HEK293 (cell line): ENCODE results near the gene MSRB1.

ENCODE experiments used
- CTCF ChIA-PET: fragments of 350-600 bp; formaldehyde crosslinking; extraction: SDS; loops from one replicate; lab custom pipeline; 2021; ENCODE audit warnings: antibody characterized with exemption; lab: Yijun Ruan, JAX
- POLR2A ChIA-PET: fragments of 300-600 bp; formaldehyde crosslinking; extraction: SDS; loops from one replicate; lab custom pipeline; 2020; ENCODE audit warnings: antibody characterized with exemption, inconsistent platforms; lab: Yijun Ruan, JAX
- H3K27ac ChIP-seq: fragments of 200-500 bp; sonication (Bioruptor generic); 2 replicates; pipeline ENCODE4 v1.5.1; 2014; ENCODE audit warnings: low read depth, low read length, control low read depth, inconsistent platforms; ENCODE audit errors: extremely low read depth
- H3K36me3 ChIP-seq, 2 experiments: fragments of 200-500 bp in 1 of 2; sonication (Bioruptor generic) in 1 of 2; 1 replicate in 1 of 2; 2 replicates in 1 of 2; pipeline ENCODE4 v1.5.1; 2014 to 2017; ENCODE audit warnings: inconsistent platforms in 2 of 2, low read length in 2 of 2; ENCODE audit not compliant: control insufficient read depth in 2 of 2, insufficient read depth in 1 of 2
- H3K4me1 ChIP-seq: fragments of 200-500 bp; sonication (Bioruptor generic); 2 replicates; pipeline ENCODE4 v1.5.1; 2014; ENCODE audit warnings: mild to moderate bottlenecking, low read length, inconsistent platforms; ENCODE audit not compliant: control insufficient read depth, insufficient read depth
- H3K4me3 ChIP-seq: 2 replicates; pipeline ENCODE4 v1.5.1; 2011; ENCODE audit warnings: low read depth, mild to moderate bottlenecking, control low read depth, low read length, moderate library complexity
- H3K9me3 ChIP-seq: fragments of 200-500 bp; sonication (Bioruptor generic); 2 replicates; pipeline ENCODE4 v1.5.1; 2014; ENCODE audit warnings: low read depth, low read length, inconsistent platforms; ENCODE audit not compliant: control insufficient read depth, insufficient read depth
- EGR2 ChIP-seq: fragments of 450-650 bp; formaldehyde crosslinking; IDR thresholded peaks from 2 replicates; pipeline ENCODE4 v1.5.1; 2016; ENCODE audit warnings: low read depth, missing biosample characterization, missing genetic modification characterization
- KLF1 ChIP-seq: fragments of 450-650 bp; formaldehyde crosslinking; IDR thresholded peaks from 2 replicates; pipeline ENCODE4 v1.5.1; 2016; ENCODE audit warnings: missing biosample characterization, missing genetic modification characterization
- KLF8 ChIP-seq: fragments of 450-650 bp; formaldehyde crosslinking; IDR thresholded peaks from 2 replicates; pipeline ENCODE4 v1.5.1; 2016; ENCODE audit warnings: missing biosample characterization, missing genetic modification characterization
- MEIS1 ChIP-seq: sonication (generic); formaldehyde crosslinking; IDR thresholded peaks from 2 replicates; pipeline ENCODE4 v1.8.1; 2022; ENCODE audit warnings: missing genetic modification reagents, mild to moderate bottlenecking, borderline replicate concordance
- REST ChIP-seq: fragments of 450-650 bp; formaldehyde crosslinking; IDR thresholded peaks from 2 replicates; pipeline ENCODE4 v1.5.1; 2016; ENCODE audit warnings: missing biosample characterization, missing genetic modification characterization
- SP2 ChIP-seq: fragments of 450-650 bp; formaldehyde crosslinking; IDR thresholded peaks from 2 replicates; pipeline ENCODE4 v1.5.1; 2016; ENCODE audit warnings: missing biosample characterization, missing genetic modification characterization
- SP7 ChIP-seq: fragments of 450-650 bp; formaldehyde crosslinking; IDR thresholded peaks from 2 replicates; pipeline ENCODE4 v1.5.1; 2016; ENCODE audit warnings: missing biosample characterization, missing genetic modification characterization
- ZBTB26 ChIP-seq: fragments of 450-650 bp; formaldehyde crosslinking; optimal IDR thresholded peaks from 2 replicates; pipeline ENCODE3; 2016; ENCODE audit warnings: missing biosample characterization, mild to moderate bottlenecking, missing genetic modification characterization
- ZBTB8A ChIP-seq: fragments of 450-650 bp; formaldehyde crosslinking; IDR thresholded peaks from 2 replicates; pipeline ENCODE4 v1.5.1; 2016; ENCODE audit warnings: missing biosample characterization, missing genetic modification characterization
- ZIC2 ChIP-seq: fragments of 450-650 bp; formaldehyde crosslinking; IDR thresholded peaks from 2 replicates; pipeline ENCODE4 v1.5.1; 2016; ENCODE audit warnings: missing biosample characterization, missing genetic modification characterization
- ZNF112 ChIP-seq: fragments of 450-650 bp; formaldehyde crosslinking; IDR thresholded peaks from 2 replicates; pipeline ENCODE4 v1.5.0; 2017; ENCODE audit warnings: missing biosample characterization, missing genetic modification characterization
- ZNF2 ChIP-seq: fragments of 450-650 bp; formaldehyde crosslinking; IDR thresholded peaks from 2 replicates; pipeline ENCODE4 v1.5.1; 2016; ENCODE audit warnings: missing biosample characterization, missing genetic modification characterization
- ZNF26 ChIP-seq: fragments of 450-650 bp; formaldehyde crosslinking; IDR thresholded peaks from 2 replicates; pipeline ENCODE4 v1.5.1; 2016; ENCODE audit warnings: missing biosample characterization, missing genetic modification characterization
- ZNF341 ChIP-seq: fragments of 450-650 bp; formaldehyde crosslinking; IDR thresholded peaks from 2 replicates; pipeline ENCODE4; 2016; ENCODE audit warnings: low read depth, missing biosample characterization, missing genetic modification characterization
- ZNF350 ChIP-seq: fragments of 450-650 bp; formaldehyde crosslinking; IDR thresholded peaks from 2 replicates; pipeline ENCODE4 v1.5.0; 2017; ENCODE audit warnings: missing biosample characterization, mild to moderate bottlenecking, missing genetic modification characterization
- ZNF398 ChIP-seq: fragments of 450-650 bp; formaldehyde crosslinking; IDR thresholded peaks from 2 replicates; pipeline ENCODE4 v1.5.1; 2017; ENCODE audit warnings: missing biosample characterization, missing genetic modification characterization
- ZNF561 ChIP-seq: fragments of 450-650 bp; IDR thresholded peaks from 2 replicates; pipeline ENCODE4 v1.5.1; 2018; ENCODE audit warnings: missing biosample characterization, missing genetic modification characterization, borderline replicate concordance

MSRB1 gene

GRCh38 chr16:1990351-1991134 is 47.5 kb upstream of the MSRB1 start (continued):
- TF ChIP-seq ZBTB26 (tag by site-specific recombination) (peak; percentile 36), EGR2 (tag by site-specific recombination) (peak; percentile 77), ZNF398 (peak; percentile 95), ZIC2 (tag by site-specific recombination) (peak; percentile 78), KLF1 (tag by site-specific recombination) (peak; percentile 87), MEIS1 (no peak), ZBTB8A (peak; percentile 20; the same call in 1 of the 2 replicates), KLF8 (tag by site-specific recombination) (peak; percentile 46; the same call in 1 of the 2 replicates), ZNF2 (tag by site-specific recombination) (no peak), SP2 (tag by site-specific recombination) (peak; percentile 42), ZNF341 (tag by site-specific recombination) (peak; percentile 56), REST (tag by site-specific recombination) (no peak), SP7 (tag by site-specific recombination) (peak; percentile 50; the same call in 1 of the 2 replicates), ZNF561 (peak; percentile 53; the same call in 1 of the 2 replicates)

- peaks cover 0 to 22% of the 10 kb centered on the region in 2 experiments; a peak in 1 of 3 replicates for H3K36me3 ChIP-seq
- peaks cover 4% of the 10 kb centered on the region for H3K4me1 ChIP-seq
- H3K9me3 ChIP-seq, result no peaks in the 10 kb centered on the region
- H3K27ac ChIP-seq, result no peak overlapping the region
- TF ChIP-seq ZNF398 (no peak), ZNF26 (tag by site-specific recombination) (no peak), ZNF350 (tag by site-specific recombination) (no peak), ZNF112 (no peak)
- H3K4me3 ChIP-seq, result peak overlapping the region; percentile 45
- POLR2A ChIA-PET, result interaction anchor here (1.5 to 1.7 kb wide), 2 partner anchors 19 to 25 kb away, joined by 6 to 8 read pairs; partner anchors contain the start of genes RPS2 and TBL3
- CTCF ChIA-PET, result interaction anchor here (0.6 to 1.6 kb wide), 2 partner anchors 14 to 131 kb away, joined by 3 to 8 read pairs; no protein-coding TSS in a partner anchor
Measured at GRCh38 chr16:1990101-1990350, 47.0 kb upstream of the MSRB1 start.
